HepG2 (cell line): ENCODE results near the gene MYO10. TPM values are rescaled to one million over a fixed set of nuclear protein-coding genes. Genes with fewer than 3 reads are reported as not detected.
A peak's percentile ranks its signal among the peaks of the same experiment; 100 is the strongest.

Experiments
- ATAC-seq: fragments of 200-7000 bp; cut with Tn5 transposase; 3 replicates; pipeline ENCODE4 v1.9.1; 2020; ENCODE audit warnings: mild to moderate bottlenecking, moderate library complexity
- BruUV-seq: library from RNA; stranded (reverse); fragments of 400-500 nt; replicated peaks from 2 replicates; lab custom pipeline; 2021; lab: Mats Ljungman, UMichigan
- CTCF ChIA-PET: fragments of 300-600 bp; formaldehyde crosslinking; extraction: SDS; loops from one replicate; lab custom pipeline; 2021; ENCODE audit warnings: low total read pairs, inconsistent platforms, low intra/inter-chr PET ratio; lab: Yijun Ruan, JAX
- POLR2A ChIA-PET: fragments of 350-600 bp; sonication (Branson Sonifier 250); formaldehyde crosslinking; loops from one replicate; lab custom pipeline; 2020; ENCODE audit warnings: antibody characterized with exemption, inconsistent platforms; lab: Yijun Ruan, JAX
- DNase-seq: peaks from one replicate; pipeline ENCODE4 v3.0.0-alpha.2; 2015; ENCODE audit warnings: low spot score
- FAIRE-seq: peaks from 3 replicates; lab custom pipeline; 2011; peaks lifted over from hg19 to GRCh38; lab: Jason Lieb, UNC
- H2AFZ ChIP-seq: one replicate; pipeline ENCODE4 v1.6.1; 2011; ENCODE audit warnings: low read length, inconsistent platforms
- H3K27ac ChIP-seq: fragments of 300-600 bp; 3 replicates; pipeline ENCODE4 v1.8.0; 2011; ENCODE audit warnings: mixed run types, mild to moderate bottlenecking, mixed read lengths, low read length, inconsistent platforms; ENCODE audit not compliant: insufficient read depth; ENCODE audit errors: extremely low read length
- H3K27me3 ChIP-seq, 2 experiments: fragments of 200-600 bp in 1 of 2; 2 replicates in 1 of 2; 3 replicates in 1 of 2; pipeline versions ENCODE4 v1.6.0 to v1.8.0; 2011; ENCODE audit warnings: low read length in 2 of 2, mild to moderate bottlenecking in 2 of 2, moderate library complexity in 2 of 2, inconsistent platforms in 1 of 2; ENCODE audit not compliant: insufficient read depth in 2 of 2, control insufficient read depth in 1 of 2
- H3K36me3 ChIP-seq, 2 experiments: fragments of 200-600 bp in 1 of 2; replicated peaks in 1 of 2; 2 replicates in 1 of 2; 3 replicates in 1 of 2; pipeline versions ENCODE4 v1.5.1 to v1.8.0; 2011; ENCODE audit warnings: low read length in 2 of 2, inconsistent platforms in 1 of 2; ENCODE audit not compliant: insufficient read depth in 2 of 2, control insufficient read depth in 1 of 2
- H3K4me1 ChIP-seq: 2 replicates; pipeline ENCODE4 v1.5.1; 2012; ENCODE audit warnings: low read length, inconsistent platforms; ENCODE audit not compliant: insufficient read depth
- H3K4me2 ChIP-seq: 2 replicates; pipeline ENCODE4 v1.6.0; 2011; ENCODE audit warnings: low read depth, low read length, inconsistent platforms
- H3K4me3 ChIP-seq, 3 experiments: fragments of 200-600 bp in 1 of 3; sonication (generic), shearing (Covaris generic) in 1 of 3; replicated peaks in 1 of 3; 2 replicates each; pipeline ENCODE4 v1.5.1; 2011 to 2016; ENCODE audit warnings: low read length in 3 of 3, inconsistent platforms in 2 of 3, low read depth in 2 of 3, mild to moderate bottlenecking in 2 of 3, control low read depth in 1 of 3, mixed read lengths in 1 of 3; ENCODE audit not compliant: insufficient read depth in 1 of 3
- H3K79me2 ChIP-seq: one replicate; pipeline ENCODE4 v1.6.1; 2011; ENCODE audit warnings: low read length, inconsistent platforms; ENCODE audit not compliant: insufficient read depth
- H3K9ac ChIP-seq: 2 replicates; pipeline ENCODE4 v1.6.0; 2011; ENCODE audit warnings: mild to moderate bottlenecking, low read depth, low read length, inconsistent platforms; ENCODE audit not compliant: insufficient read depth
- H3K9me3 ChIP-seq: 2 replicates; pipeline ENCODE4 v1.5.1; 2012; ENCODE audit warnings: mild to moderate bottlenecking, low read length
- H4K20me1 ChIP-seq: 2 replicates; pipeline ENCODE4 v1.6.0; 2011; ENCODE audit warnings: inconsistent platforms, mild to moderate bottlenecking, low read length, moderate library complexity; ENCODE audit not compliant: insufficient read depth
- BCL6 ChIP-seq: IDR thresholded peaks from 2 replicates; pipeline ENCODE4 v1.6.1; 2016; ENCODE audit warnings: missing genetic modification reagents, missing compliant biosample characterization
- GATAD2A ChIP-seq: IDR thresholded peaks from 2 replicates; pipeline ENCODE4 v1.6.1; 2016
- HNF4A ChIP-seq: sonication (generic); formaldehyde crosslinking; IDR thresholded peaks from 2 replicates; pipeline ENCODE4 v1.4.0; 2020; ENCODE audit warnings: missing genetic modification reagents
- SAP130 ChIP-seq: IDR thresholded peaks from 2 replicates; pipeline ENCODE4 v1.6.1; 2016; ENCODE audit warnings: low read depth
- SIX4 ChIP-seq: sonication (generic); formaldehyde crosslinking; IDR thresholded peaks from 2 replicates; pipeline ENCODE4 v1.4.0; 2020; ENCODE audit warnings: missing genetic modification reagents
- SOX5 ChIP-seq: IDR thresholded peaks from 2 replicates; pipeline ENCODE4 v1.6.1; 2016; ENCODE audit warnings: borderline replicate concordance
- SOX6 ChIP-seq, 2 experiments: fragments of 450-650 bp in 1 of 2; sonication (generic) in 1 of 2; formaldehyde crosslinking in 1 of 2; IDR thresholded peaks; 2 replicates each; pipeline versions ENCODE4 v1.4.0 to v1.6.1; 2017 to 2020; ENCODE audit warnings: antibody characterized with exemption in 1 of 2, mild to moderate bottlenecking in 1 of 2, missing genetic modification reagents in 1 of 2
- TEAD3 ChIP-seq: optimal IDR thresholded peaks from 2 replicates; pipeline ENCODE3; 2016; ENCODE audit warnings: borderline replicate concordance
- ZBTB7A ChIP-seq: sonication (generic); formaldehyde crosslinking; IDR thresholded peaks from 2 replicates; pipeline ENCODE4 v1.8.0; 2022; ENCODE audit warnings: mild to moderate bottlenecking, missing genetic modification reagents
- ZMYM4 ChIP-seq: sonication (generic); formaldehyde crosslinking; IDR thresholded peaks from 2 replicates; pipeline ENCODE4 v1.8.1; 2023; ENCODE audit warnings: mild to moderate bottlenecking, missing genetic modification reagents
- ZNF101 ChIP-seq: sonication (generic); formaldehyde crosslinking; IDR thresholded peaks from 2 replicates; pipeline ENCODE4 v1.4.0; 2020; ENCODE audit warnings: mild to moderate bottlenecking, low read depth, missing genetic modification reagents, borderline replicate concordance
- ZNF235 ChIP-seq: sonication (generic); formaldehyde crosslinking; IDR thresholded peaks from 2 replicates; pipeline ENCODE4 v1.8.1; 2023; ENCODE audit warnings: mild to moderate bottlenecking, missing genetic modification reagents, borderline replicate concordance
- ZNF263 ChIP-seq: sonication (generic); formaldehyde crosslinking; IDR thresholded peaks from 2 replicates; pipeline ENCODE4 v1.4.0; 2020; ENCODE audit warnings: missing genetic modification reagents
- ZNF574 ChIP-seq: sonication (generic); formaldehyde crosslinking; IDR thresholded peaks from 2 replicates; pipeline ENCODE4 v1.4.0; 2020; ENCODE audit warnings: missing genetic modification reagents
- ZNF609 ChIP-seq: sonication (generic); formaldehyde crosslinking; IDR thresholded peaks from 2 replicates; pipeline ENCODE4 v1.4.0; 2020; ENCODE audit warnings: mild to moderate bottlenecking, missing genetic modification reagents, borderline replicate concordance
- WGBS: methylation state at CpG from one replicate; pipeline ENCODE4 v1.1.6; 2017; ENCODE audit warnings: low lambda C conversion rate; 5-methylcytosine and 5-hydroxymethylcytosine counted together
- in situ Hi-C: cut with HindIII; loops from 2 replicates; pipeline ENCODE4 v1.10.0; 2017; ENCODE audit warnings: low pct_unique_long_range_greater_than_20kb; ENCODE audit not compliant: extremely low pct_ligation_motif_present
- intact Hi-C: fragments of 100-400 bp; cut with micrococcal nuclease; formaldehyde crosslinking; loops from one replicate; pipeline ENCODE4 v1.10.0; 2022; ENCODE audit not compliant: unreplicated experiment
- polyA plus RNA-seq, 8 experiments: library from polyadenylated mRNA; depleted of rRNA in 3 of 8; stranded (reverse) in 7 of 8; unstranded in 1 of 8; fragments of >200 nt; fragmentation: Illumina TruSeq in 4 of 8; extraction: Trizol in 4 of 8; gene quantifications; 2 replicates each; pipeline versions ENCODE4 v1.2.1 to v1.2.3, GENCODE V29; 2011 to 2016; ENCODE audit warnings: low read depth in 4 of 8, missing spikeins in 1 of 8, mixed read lengths in 1 of 8; ENCODE audit not compliant: insufficient read depth in 1 of 8
- total RNA-seq, 5 experiments: library from RNA; depleted of rRNA; stranded (reverse); fragments of >200 nt; fragmentation: Illumina TruSeq; extraction: Trizol; gene quantifications; 2 replicates each; pipeline ENCODE4 v1.2.3, GENCODE V29; 2016; ENCODE audit warnings: low read depth in 1 of 5

MYO10 gene
- total and polyA plus RNA-seq, 2 of the 13 experiments (the other 11 are each of a cell fraction or from before 2014, with no cell fraction given): 4.5 to 14.0 TPM

GRCh38 chr5:16894236-16895057, 41.6 kb downstream of the MYO10 start:
- Histone ChIP-seq H3K4me2 (peak overlapping the region; percentile 54), H3K79me2 (no peaks in the 10 kb centered on the region), H3K27ac (no peak overlapping the region), H3K4me3 (no peak overlapping the region), H3K9me3 (no peaks in the 10 kb centered on the region), H3K4me1 (peaks cover 20% of the 10 kb centered on the region), H3K36me3 (no peaks in the 10 kb centered on the region), H2AFZ (no peak overlapping the region), H4K20me1 (peaks cover 3% of the 10 kb centered on the region; the same call in 1 of the 2 replicates), H3K9ac (no peak overlapping the region), H3K27me3 (peaks cover 0 to 5% of the 10 kb centered on the region in 2 experiments; a peak in 1 of 5 replicates)
- ATAC-seq: peak; percentile 99
- FAIRE-seq: peak; percentile 73
- DNase-seq: peak; percentile 75
- CTCF ChIA-PET: no interaction called here
- POLR2A ChIA-PET: no interaction called here
- in situ Hi-C loops (no loop called here), intact Hi-C loops (loop anchor here (2.0 kb wide), 1 partner anchor 14 kb away; no protein-coding TSS in a partner anchor)
- BruUV-seq: no TSS peak
- WGBS: 8% methylated on average over 13 of the region's 13 CpGs
- TF ChIP-seq SOX5 (peak; percentile 28; the same call in 1 of the 2 replicates), ZNF101 (CRISPR knock-in tag) (no peak), GATAD2A (CRISPR knock-in tag) (peak; percentile 22; the same call in 1 of the 2 replicates), HNF4A (CRISPR knock-in tag) (peak; percentile 40), TEAD3 (CRISPR knock-in tag) (peak; percentile 45), BCL6 (CRISPR knock-in tag) (peak; percentile 64), ZNF574 (CRISPR knock-in tag) (peak; percentile 23; the same call in 1 of the 2 replicates), ZMYM4 (CRISPR knock-in tag) (peak; percentile 56), ZNF263 (CRISPR knock-in tag) (peak; percentile 97), SOX6 (IDR thresholded peaks at IDR 0.05) (no peak), SOX6 (CRISPR knock-in tag; IDR thresholded peaks at IDR 0.05) (peak; percentile 32; the same call in 1 of the 2 replicates), ZNF235 (CRISPR knock-in tag) (no peak), SAP130 (CRISPR knock-in tag) (0 out of 2 replicates have a peak, but pooled peaks have one; percentile 17), ZBTB7A (no peak), ZNF609 (CRISPR knock-in tag) (peak; percentile 51; the same call in 1 of the 2 replicates), SIX4 (peak; percentile 99)
